Choroid plexus epithelial cell (primary cell): Measurements from ENCODE around the gene C7.
"Not testable (repeated sequence)": the region's sequence is repeated elsewhere in the genome, so short reads cannot be mapped to it uniquely, and the experiment has no call there.

Experiments
- DNase-seq: peaks from one replicate; pipeline ENCODE4 v3.0.0-alpha.2; 2010; ENCODE audit warnings: low read depth
- H3K4me3 ChIP-seq: 2 replicates; pipeline ENCODE4 v1.5.1; 2011; ENCODE audit warnings: low read depth, mild to moderate bottlenecking, control low read depth, low read length, moderate library complexity
- CTCF ChIP-seq: conservative IDR thresholded peaks from 2 replicates; pipeline ENCODE4 v1.5.1; 2011; ENCODE audit warnings: low read depth, mild to moderate bottlenecking, control low read depth, inconsistent platforms, low read length, moderate library complexity

C7 gene

GRCh38 chr5:40875958-40876357 is 33.3 kb upstream of the C7 start:
- H3K4me3 ChIP-seq = no peak overlapping the region
- no peak for DNase-seq

GRCh38 chr5:40877371-40877988 is 31.8 kb upstream of the C7 start:
- DNase-seq = no peak
- TF ChIP-seq CTCF = no peak
- no peak overlapping the region for H3K4me3 ChIP-seq

More at GRCh38 chr5:40875958-40876357, 33.3 kb upstream of the C7 start:
- TF ChIP-seq CTCF = no peak

- DNase-seq = peak; percentile 59
- peak; percentile 50 for TF ChIP-seq CTCF
- no peak overlapping the region for H3K4me3 ChIP-seq
These were observed 29.9 kb upstream of the C7 start for GRCh38 chr5:40879163-40879942.

GRCh38 chr5:40882291-40882690 is 27.0 kb upstream of the C7 start:
- no peak overlapping the region for H3K4me3 ChIP-seq
- DNase-seq = no peak
- no peak for TF ChIP-seq CTCF

GRCh38 chr5:40883051-40883450 is 26.2 kb upstream of the C7 start:
- not testable (repeated sequence) for DNase-seq

GRCh38 chr5:40895440-40896425 is 13.6 kb upstream of the C7 start:
- DNase-seq, H3K4me3 ChIP-seq: not testable (repeated sequence)

More at GRCh38 chr5:40883051-40883450, 26.2 kb upstream of the C7 start:
- not testable (repeated sequence) for H3K4me3 ChIP-seq

- TF ChIP-seq CTCF = peak; percentile 100
- peak; percentile 94 for DNase-seq
- H3K4me3 ChIP-seq = no peak overlapping the region
These were observed 4.9 kb upstream of the C7 start for GRCh38 chr5:40904205-40904993.
